Parathyroid adenoma (tissue), 2 donors: ENCODE data around the gene TACO1.

Experiments
- H2AFZ ChIP-seq: fragments of 300-600 bp; sonication (generic); one replicate; pipeline ENCODE4 v1.7.0; 2017; ENCODE audit warnings: antibody characterized with exemption, mild to moderate bottlenecking
- H3K27ac ChIP-seq: fragments of 300-600 bp; sonication (generic); one replicate; pipeline ENCODE4 v1.7.0; 2017
- H3K27me3 ChIP-seq: fragments of 300-600 bp; sonication (generic); one replicate; pipeline ENCODE4 v1.7.0; 2017; ENCODE audit warnings: low read length; ENCODE audit not compliant: control insufficient read depth, insufficient read depth
- H3K36me3 ChIP-seq: fragments of 300-600 bp; sonication (generic); one replicate; pipeline ENCODE4 v1.7.0; 2017; ENCODE audit warnings: low read length; ENCODE audit not compliant: control insufficient read depth, insufficient read depth
- H3K4me1 ChIP-seq: fragments of 300-600 bp; sonication (generic); one replicate; pipeline ENCODE4 v1.7.0; 2017; ENCODE audit warnings: control low read depth
- H3K4me2 ChIP-seq: fragments of 300-600 bp; sonication (generic); one replicate; pipeline ENCODE4 v1.7.0; 2017; ENCODE audit warnings: low read length
- H3K4me3 ChIP-seq: fragments of 300-600 bp; sonication (generic); one replicate; pipeline ENCODE4 v1.7.0; 2017; ENCODE audit warnings: low read depth, low read length
- H3K79me2 ChIP-seq: fragments of 300-600 bp; sonication (generic); one replicate; pipeline ENCODE4 v1.7.0; 2017; ENCODE audit warnings: control low read depth
- H3K9ac ChIP-seq: fragments of 300-600 bp; sonication (generic); one replicate; pipeline ENCODE4 v1.7.0; 2017; ENCODE audit warnings: mild to moderate bottlenecking
- H3K9me3 ChIP-seq: fragments of 300-600 bp; sonication (generic); one replicate; pipeline ENCODE4 v1.7.0; 2017; ENCODE audit warnings: low read length; ENCODE audit not compliant: control insufficient read depth
- CTCF ChIP-seq: fragments of 300-600 bp; sonication (generic); IDR thresholded peaks from one replicate; pipeline ENCODE4 v1.7.0; 2017; ENCODE audit warnings: antibody characterized with exemption, mild to moderate bottlenecking
- donor health status: primary hyperparathyroidism.

The TACO1 gene

GRCh38 chr17:63613663-63614062 lies 13.0 kb downstream of the TACO1 start:
- Histone ChIP-seq H3K9ac (no peak overlapping the region), H2AFZ (no peak overlapping the region), H3K27me3 (no peaks in the 10 kb centered on the region), H3K36me3 (no peaks in the 10 kb centered on the region), H3K4me3 (no peak overlapping the region), H3K9me3 (no peaks in the 10 kb centered on the region), H3K4me2 (no peak overlapping the region), H3K4me1 (no peaks in the 10 kb centered on the region), H3K79me2 (no peaks in the 10 kb centered on the region), H3K27ac (no peak overlapping the region)
- TF ChIP-seq CTCF: no peak

GRCh38 chr17:63621229-63621683 lies 20.6 kb downstream of the TACO1 start:
- no peak overlapping the region for H3K9ac ChIP-seq

GRCh38 chr17:63621684-63622573 lies 21.2 kb downstream of the TACO1 start, which contains the start of gene MAP3K3:
TSS of gene MAP3K3 (plus strand) at chr17:63622417. CDS start at chr17:63622760, 343 bp downstream.
- Histone ChIP-seq H3K27me3 (no peaks in the 10 kb centered on the region), H3K4me2 (peak within 1 kb of the TSS; percentile 94), H3K4me3 (peak within 1 kb of the TSS; percentile 72), H3K27ac (peak within 1 kb of the TSS; percentile 75), H3K36me3 (no peaks in the 10 kb centered on the region), H3K79me2 (peaks cover 32% of the 10 kb centered on the region), H2AFZ (peak within 1 kb of the TSS; percentile 96), H3K9me3 (no peaks in the 10 kb centered on the region), H3K4me1 (peaks cover 15% of the 10 kb centered on the region), H3K9ac (no peak within 1 kb of the TSS)
- peak; percentile 43 for TF ChIP-seq CTCF

More at GRCh38 chr17:63621229-63621683, 20.6 kb downstream of the TACO1 start:
- Histone ChIP-seq H3K4me3 (peak overlapping the region; percentile 72), H3K9me3 (no peaks in the 10 kb centered on the region), H3K36me3 (no peaks in the 10 kb centered on the region), H3K4me1 (peaks cover 11% of the 10 kb centered on the region), H3K27ac (peak overlapping the region; percentile 75), H2AFZ (peak overlapping the region; percentile 96), H3K4me2 (peak overlapping the region; percentile 94), H3K27me3 (no peaks in the 10 kb centered on the region), H3K79me2 (peaks cover 26% of the 10 kb centered on the region)
- TF ChIP-seq CTCF: no peak

- Histone ChIP-seq H3K79me2 (peaks cover 41% of the 10 kb centered on the region), H3K9me3 (no peaks in the 10 kb centered on the region), H3K4me2 (peak overlapping the region; percentile 75), H3K4me1 (peaks cover 15% of the 10 kb centered on the region), H3K27ac (peak overlapping the region; percentile 52), H3K4me3 (peak overlapping the region; percentile 60), H2AFZ (peak overlapping the region; percentile 51), H3K36me3 (no peaks in the 10 kb centered on the region), H3K27me3 (no peaks in the 10 kb centered on the region), H3K9ac (no peak overlapping the region)
- no peak for TF ChIP-seq CTCF
These were observed 22.1 kb downstream of the TACO1 start for GRCh38 chr17:63622574-63623390.
